GM13976 (cell line): Measurements from ENCODE around the gene AGBL1.

Experiments used
- DNase-seq: peaks from one replicate; pipeline ENCODE4 v3.0.0; 2012; ENCODE audit warnings: low spot score
- CTCF ChIP-seq: IDR thresholded peaks from 2 replicates; pipeline ENCODE4 v1.5.1; 2012; ENCODE audit warnings: borderline replicate concordance, mild to moderate bottlenecking; ENCODE audit not compliant: insufficient read depth; ENCODE audit errors: extremely low read depth, missing control alignments, control extremely low read depth
- in situ Hi-C: fragments of 300-500 bp; cut with MboI; formaldehyde crosslinking; loops from one replicate; pipeline ENCODE4 v1.12.0; 2022; ENCODE audit warnings: low sequenced_read_pairs, mixed read lengths, inconsistent platforms; ENCODE audit not compliant: unreplicated experiment

Gene AGBL1

GRCh38 chr15:86135041-86135440 is 55.4 kb downstream of the AGBL1 start:
- no peak for DNase-seq
- in situ Hi-C loops, result no loop called here

DNA sequence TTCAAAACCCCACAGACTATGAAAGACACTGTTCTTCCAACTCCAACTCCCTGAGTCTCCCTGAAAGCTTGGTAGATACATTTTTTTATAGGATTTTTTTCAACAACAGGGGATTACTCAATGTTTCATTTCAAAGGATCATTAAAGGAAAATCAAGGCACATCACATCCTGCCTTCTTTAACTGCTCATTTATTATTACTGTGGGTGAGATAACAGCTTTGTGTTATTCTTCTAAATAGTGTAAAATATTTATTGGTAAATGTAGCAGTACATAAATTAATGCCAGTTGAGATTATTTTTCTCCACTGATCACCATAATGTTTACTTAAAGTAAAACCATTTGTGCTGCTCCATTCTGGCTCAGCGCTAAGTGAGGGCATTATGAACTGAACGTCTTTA is 57.2 kb downstream of the AGBL1 start:
- no peak for TF ChIP-seq CTCF
- no peak for DNase-seq
- in situ Hi-C loops, result no loop called here

More at GRCh38 chr15:86135041-86135440, 55.4 kb downstream of the AGBL1 start:
- TF ChIP-seq CTCF, result no peak

GRCh38 chr15:86138798-86139197 is 59.1 kb downstream of the AGBL1 start:
- DNase-seq, result no peak
- in situ Hi-C loops, result no loop called here
- no peak for TF ChIP-seq CTCF

GRCh38 chr15:86139828-86140227 is 60.2 kb downstream of the AGBL1 start:
- in situ Hi-C loops, result no loop called here
- peak; percentile 4 for DNase-seq
- no peak for TF ChIP-seq CTCF

DNA sequence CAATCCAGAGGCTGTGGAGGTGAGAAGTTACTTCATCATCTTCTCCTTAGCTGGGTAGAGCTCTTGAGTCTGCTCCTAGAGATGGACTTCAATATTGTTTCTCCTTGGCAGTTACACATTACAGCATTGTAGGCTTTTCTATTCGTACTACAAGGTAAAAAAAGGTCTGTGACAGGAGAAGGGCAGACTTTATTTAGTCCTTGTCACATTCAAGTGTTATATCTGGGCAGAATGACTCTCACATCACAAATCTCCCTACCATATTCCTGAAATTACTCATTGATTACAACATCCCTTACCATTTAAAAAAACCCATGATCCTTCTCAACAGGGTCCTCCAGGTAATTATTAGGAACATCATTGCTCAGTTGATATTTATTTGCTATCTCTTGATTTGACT is 75.0 kb downstream of the AGBL1 start:
- TF ChIP-seq CTCF, result no peak
- in situ Hi-C loops, result no loop called here
- DNase-seq, result no peak

- no peak for TF ChIP-seq CTCF
- DNase-seq, result no peak
- in situ Hi-C loops, result no loop called here
Measured at GRCh38 chr15:86155551-86155950, 75.9 kb downstream of the AGBL1 start.
